Activated CD8-positive, alpha-beta memory T cell treated with anti-CD3 and anti-CD28 coated beads for 48 hours (primary cell): ENCODE results near the gene SBK3.
"Not testable (repeated sequence)": the region's sequence is repeated elsewhere in the genome, so short reads cannot be mapped to it uniquely, and the experiment has no call there.

Source experiments
- DNase-seq, 3 experiments: peaks; one replicate each; pipeline ENCODE4 v3.0.0-alpha.2; 2020; ENCODE audit warnings: low read depth in 2 of 3, low spot score in 2 of 3

The SBK3 gene, protein sequence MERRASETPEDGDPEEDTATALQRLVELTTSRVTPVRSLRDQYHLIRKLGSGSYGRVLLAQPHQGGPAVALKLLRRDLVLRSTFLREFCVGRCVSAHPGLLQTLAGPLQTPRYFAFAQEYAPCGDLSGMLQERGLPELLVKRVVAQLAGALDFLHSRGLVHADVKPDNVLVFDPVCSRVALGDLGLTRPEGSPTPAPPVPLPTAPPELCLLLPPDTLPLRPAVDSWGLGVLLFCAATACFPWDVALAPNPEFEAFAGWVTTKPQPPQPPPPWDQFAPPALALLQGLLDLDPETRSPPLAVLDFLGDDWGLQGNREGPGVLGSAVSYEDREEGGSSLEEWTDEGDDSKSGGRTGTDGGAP

DNA sequence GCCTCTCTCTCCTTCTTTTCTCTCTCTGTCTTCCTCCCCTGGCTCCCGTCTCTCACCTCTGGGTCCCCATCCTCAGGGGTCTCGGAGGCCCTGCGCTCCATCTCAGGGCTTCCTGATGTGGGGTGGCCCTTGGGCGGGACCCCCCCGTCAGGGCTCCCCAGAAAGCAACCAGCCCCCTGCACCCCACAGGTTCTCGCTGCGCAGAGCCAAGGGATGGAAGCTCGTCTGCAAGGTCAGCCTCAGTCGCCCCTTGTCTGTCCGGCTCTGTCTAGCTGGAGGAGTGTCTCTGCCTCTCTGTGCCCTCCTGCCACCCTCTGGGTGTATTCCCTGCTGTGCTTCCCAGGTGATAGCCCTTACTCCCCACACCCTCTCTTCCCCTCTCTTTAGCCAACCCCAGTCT, at the start of gene SBK3:
Gene SBK3, minus strand, starts transcription at position 101 of the 400 bp plus-strand sequence. Its CDS starts 0 bp downstream, at position 101.
- no peak for DNase-seq

GRCh38 chr19:55593096-55593772, 47.9 kb upstream of the SBK3 start:
- DNase-seq, result no peak

- no peak for DNase-seq
These were observed 47.2 kb upstream of the SBK3 start for GRCh38 chr19:55592391-55593090.

DNA sequence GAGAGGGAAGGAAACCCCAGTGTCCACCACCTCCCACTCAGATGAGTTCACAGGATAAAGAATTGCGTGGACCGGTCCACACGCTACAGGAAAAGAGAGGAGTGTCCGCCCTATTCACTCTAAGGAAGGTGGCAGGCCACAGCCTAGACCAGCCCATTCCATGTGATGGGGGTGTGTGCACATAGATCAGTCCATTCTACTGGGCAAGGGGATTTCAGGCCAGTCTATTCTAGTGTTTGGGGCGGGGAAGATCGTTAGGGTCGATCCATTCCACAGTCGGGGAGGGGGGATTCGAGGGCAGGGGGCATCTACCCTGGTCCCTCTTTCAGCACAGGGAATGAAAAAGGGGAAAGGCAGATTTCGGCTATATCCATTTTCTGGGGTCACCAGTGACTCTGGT, 46.2 kb upstream of the SBK3 start:
- DNase-seq, result no peak

- DNase-seq, result no peak
These were observed 45.3 kb upstream of the SBK3 start for GRCh38 chr19:55590617-55591016.

GRCh38 chr19:55590109-55590508, 44.8 kb upstream of the SBK3 start:
- no peak for DNase-seq

DNA sequence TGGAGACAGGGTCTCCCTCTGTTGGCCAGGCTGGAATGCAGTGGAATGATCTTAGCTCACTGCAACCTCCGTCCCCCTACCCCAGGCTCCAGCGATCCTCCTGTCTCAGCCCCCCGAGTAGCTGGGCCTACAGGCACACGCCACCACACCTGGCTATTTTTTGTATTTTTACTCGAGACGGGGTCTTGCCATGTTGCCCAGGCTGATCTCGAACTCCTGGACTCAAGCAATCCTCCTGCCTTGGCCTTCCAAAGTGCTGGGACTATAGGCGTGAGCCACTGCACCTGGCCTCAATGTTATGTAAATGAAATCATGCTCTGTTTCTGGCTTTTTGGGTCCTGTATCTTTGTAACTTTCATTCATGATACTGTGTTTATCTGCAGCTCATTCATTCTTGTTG, 43.4 kb upstream of the SBK3 start:
- DNase-seq, result no peak

GRCh38 chr19:55586976-55587668, 41.8 kb upstream of the SBK3 start:
- DNase-seq, result peak; percentile 75 to 84 (median 79)

DNA sequence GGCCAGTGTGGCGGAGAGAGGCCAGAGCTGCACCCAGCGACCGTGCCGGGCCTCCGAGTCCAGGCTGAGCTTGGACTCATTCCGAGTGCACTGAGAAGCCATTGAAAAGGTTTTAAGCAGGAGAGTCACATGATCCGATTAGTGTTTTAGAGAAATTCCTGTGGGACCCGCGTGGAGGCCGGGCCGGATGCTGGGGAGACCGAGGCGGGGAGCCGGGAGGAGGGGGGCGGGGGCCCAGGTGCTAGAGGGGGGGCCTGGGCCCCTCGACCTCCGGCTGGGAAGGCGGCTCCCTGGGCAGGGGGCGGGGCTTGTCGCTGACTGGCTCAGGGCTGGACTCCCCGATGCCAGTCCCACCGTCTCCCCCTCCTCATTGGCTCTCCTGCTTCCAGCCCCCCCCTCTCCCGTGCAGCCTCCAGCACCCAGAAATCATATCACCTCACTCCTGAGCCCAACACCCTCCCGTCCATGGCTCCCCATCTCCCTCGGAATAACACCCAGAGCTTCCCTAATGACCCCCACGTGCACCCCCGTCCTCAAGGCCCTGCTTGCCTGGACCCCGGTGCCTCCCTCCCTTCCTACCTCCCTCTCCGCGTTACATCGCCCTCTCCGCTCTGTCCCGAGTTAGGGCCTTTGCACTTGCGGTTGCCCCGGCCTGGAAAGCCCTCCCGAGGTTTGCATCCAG, 40.5 kb upstream of the SBK3 start:
- DNase-seq, result no peak

DNA sequence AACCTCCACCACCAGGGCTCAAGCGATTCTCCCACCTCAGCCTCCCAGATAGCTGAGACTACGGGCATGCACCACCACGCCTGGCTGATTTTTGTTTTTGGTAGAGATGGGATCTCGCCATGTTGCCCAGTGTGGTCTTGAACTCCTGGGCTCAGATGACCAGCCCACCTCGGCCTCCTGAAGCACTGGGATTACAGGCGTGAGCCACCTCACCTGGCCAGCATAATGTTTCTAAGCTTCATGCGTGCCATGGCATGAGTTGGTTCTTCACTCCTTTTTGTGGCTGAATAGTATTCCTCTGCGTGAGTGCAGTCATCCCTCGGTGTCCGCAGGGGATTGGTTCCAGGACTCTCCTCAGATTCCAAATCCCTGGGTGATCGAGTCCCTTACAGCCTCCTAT, 39.5 kb upstream of the SBK3 start:
- DNase-seq, result no peak

GRCh38 chr19:55583897-55584296, 38.6 kb upstream of the SBK3 start:
- not testable (repeated sequence) for DNase-seq

- not testable (repeated sequence) for DNase-seq
These were observed 36.9 kb upstream of the SBK3 start for GRCh38 chr19:55582284-55582683.

- DNase-seq, result no peak
These were observed 36.5 kb upstream of the SBK3 start for GRCh38 chr19:55581823-55582223.

DNA sequence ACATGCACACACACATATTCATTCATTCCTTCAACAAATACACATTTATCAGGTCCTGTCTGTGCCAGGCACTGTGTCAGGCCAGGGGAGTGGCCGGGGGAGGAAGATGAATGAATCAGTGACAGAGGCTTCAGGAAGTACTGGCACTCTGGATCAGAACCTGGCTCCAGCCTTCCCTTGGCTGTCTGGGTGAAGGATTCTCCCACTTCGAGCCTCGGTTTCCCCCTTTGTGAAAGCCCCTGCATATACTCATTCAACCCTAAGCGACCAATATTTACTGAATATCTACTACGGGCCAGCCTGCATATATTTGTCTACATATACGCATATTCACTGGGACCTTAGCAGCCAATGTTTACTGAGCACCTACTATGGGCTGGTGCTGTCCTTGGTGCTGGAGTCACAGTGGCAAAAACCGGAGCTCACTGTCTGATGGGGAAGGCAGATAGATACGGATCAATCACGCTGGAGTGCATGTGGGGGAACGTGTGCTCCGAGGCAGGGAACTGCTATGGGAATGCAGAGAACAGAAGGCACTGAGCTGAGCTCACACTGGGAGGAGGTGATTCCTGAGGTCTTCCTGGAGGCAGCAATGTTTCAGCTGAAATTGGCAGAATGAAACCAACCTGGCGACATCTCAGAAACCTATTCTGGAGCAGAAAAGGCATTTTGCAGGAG, 35.9 kb upstream of the SBK3 start:
- DNase-seq, result no peak

DNA sequence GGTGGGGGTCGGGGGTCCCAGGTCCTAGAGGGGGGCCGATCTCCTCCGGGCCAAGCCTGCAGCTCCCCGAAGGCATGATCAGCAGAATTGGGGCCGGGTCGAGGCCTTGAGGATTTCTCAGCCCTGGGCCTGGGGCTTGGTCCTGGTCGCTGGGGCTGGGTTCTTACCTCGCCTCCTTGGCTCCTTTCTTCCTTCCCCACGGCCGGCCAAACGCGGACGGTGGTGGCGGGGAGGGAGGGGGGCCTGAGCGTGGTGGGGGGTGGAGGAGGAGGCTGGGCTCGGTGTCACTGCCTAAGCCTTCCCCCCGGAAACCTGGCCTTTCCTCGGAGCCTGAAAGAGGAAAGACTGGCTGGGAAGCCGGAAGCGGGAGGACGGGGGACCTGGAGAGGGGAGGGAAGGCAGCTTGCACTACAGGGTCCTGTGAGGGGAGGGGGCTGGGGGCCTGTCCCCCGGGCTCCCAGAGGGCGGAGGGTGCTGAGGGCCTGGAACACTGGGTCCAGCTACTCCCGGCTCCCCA, 35.3 kb upstream of the SBK3 start, which contains the start of gene ZNF579:
Gene ZNF579, minus strand, starts transcription at position 221 of the 517 bp plus-strand sequence. CDS start 1,209 bp downstream, outside the sequence.
- DNase-seq, result peak; percentile 45 to 67 (median 62)

DNA sequence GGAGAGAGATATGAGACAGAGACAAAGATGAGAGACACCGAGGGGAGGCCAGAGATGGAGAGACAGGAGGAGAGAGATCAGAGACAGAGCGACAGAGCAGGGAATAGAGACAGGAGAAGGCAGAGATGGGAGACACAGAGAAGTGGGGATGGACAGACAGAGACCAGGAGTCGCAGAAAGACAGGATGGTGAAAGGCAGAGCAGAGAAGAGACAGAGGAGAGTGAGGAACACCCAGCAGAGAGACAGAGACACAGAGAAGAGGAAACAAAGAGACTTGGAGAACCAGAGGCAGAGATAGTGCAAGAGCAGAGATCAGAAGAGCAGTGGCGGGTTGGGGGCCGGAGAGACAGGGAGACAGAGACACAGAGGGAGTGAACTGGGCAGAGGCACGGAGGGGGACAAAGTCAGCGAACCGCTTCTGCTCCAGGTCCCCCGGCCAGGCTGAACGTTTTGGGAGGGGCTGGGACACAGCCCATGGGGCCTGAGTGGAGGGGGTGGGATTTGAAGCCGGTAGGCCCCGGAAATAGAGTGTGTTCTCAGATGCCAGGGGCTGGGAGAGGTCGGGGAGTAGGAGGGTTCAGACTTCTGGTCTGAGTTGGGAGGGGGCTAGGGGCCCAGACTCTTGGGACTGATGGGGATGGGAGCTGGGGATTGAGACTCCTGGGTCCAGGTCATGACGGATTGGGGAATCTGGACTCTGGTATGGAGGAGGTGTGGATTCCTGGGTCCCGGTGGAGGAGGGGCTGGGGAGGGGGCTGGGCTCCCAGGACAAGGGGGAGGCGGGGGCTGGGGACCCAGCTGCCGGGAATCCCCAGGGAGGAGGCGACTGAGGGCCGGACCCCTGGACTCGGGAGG, 34.7 kb upstream of the SBK3 start:
- no peak for DNase-seq

DNA sequence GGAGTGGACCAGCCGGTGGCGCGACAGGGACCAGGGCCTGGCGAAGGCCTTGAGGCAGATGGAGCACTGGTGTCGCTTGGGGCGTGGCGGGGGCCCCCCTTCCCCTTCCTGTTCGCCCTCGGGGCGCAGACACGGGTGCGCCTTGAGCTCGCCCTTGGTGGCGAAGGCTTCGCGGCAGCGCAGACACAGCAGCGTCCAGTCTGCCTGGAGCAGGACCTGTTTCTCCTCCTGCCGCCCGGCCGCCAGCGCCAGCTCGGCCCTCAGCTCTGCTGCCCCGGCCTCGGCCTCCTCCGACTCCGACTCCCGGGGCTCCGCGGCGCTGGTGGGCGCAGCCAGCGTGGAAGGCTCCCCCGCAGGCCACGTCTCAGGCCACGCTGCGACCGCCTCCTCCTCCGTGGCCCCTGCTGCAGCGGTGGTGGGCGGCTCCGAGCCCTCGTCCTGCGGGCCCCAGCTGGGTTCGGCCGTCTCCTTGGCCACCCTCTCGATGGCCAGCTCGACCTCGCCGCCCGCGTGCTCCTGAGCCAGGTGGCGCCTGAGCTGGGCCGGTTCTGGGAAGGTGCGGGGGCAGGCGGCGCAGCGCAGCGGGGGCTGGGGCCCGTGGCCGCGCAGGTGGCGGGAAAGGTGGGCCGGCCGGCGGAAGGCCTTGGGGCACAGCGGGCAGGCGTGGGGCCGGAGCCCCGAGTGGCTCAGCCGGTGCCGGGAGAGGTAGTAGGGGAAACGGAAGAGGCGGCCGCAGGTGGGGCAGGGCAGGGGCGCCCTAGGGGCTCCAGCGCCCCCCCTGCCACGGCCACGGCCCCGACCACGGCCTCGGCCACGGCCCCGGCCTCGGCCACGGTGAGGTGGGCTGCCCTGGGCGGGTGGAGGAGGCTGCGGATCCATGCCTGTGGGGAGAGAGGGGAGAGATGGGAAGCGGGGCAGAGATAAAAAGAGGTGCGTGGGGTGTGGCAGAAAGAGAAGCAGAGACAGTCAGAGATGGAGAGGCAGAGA, 33.7 kb upstream of the SBK3 start:
- no peak for DNase-seq
